IgD-negative memory B cell (primary cell): ENCODE data around the gene ANO6. TPM values are rescaled to one million over a fixed set of nuclear protein-coding genes. Genes with fewer than 3 reads are reported as not detected.
A peak's percentile ranks its signal among the peaks of the same experiment; 100 is the strongest.

ENCODE experiments used
- H3K27ac Mint-ChIP-seq, 3 donors: one replicate each; pipeline ENCODE4 v1.8.0; 2020 to 2022; ENCODE audit warnings: mild to moderate bottlenecking in 3 of 3, mixed read lengths in 3 of 3, moderate library complexity in 1 of 3
- H3K27me3 Mint-ChIP-seq: one replicate; pipeline ENCODE4 v1.8.0; 2021; ENCODE audit warnings: mixed read lengths
- H3K36me3 Mint-ChIP-seq: one replicate; pipeline ENCODE4 v1.8.0; 2020; ENCODE audit warnings: mild to moderate bottlenecking, mixed read lengths
- H3K4me1 Mint-ChIP-seq, 3 donors: one replicate each; pipeline ENCODE4 v1.8.0; 2020 to 2022; ENCODE audit warnings: mixed read lengths in 3 of 3, mild to moderate bottlenecking in 1 of 3
- H3K4me3 Mint-ChIP-seq, 4 donors: one replicate each; pipeline ENCODE4 v1.8.0; 2020 to 2022; ENCODE audit warnings: mild to moderate bottlenecking in 4 of 4, mixed read lengths in 4 of 4, moderate library complexity in 3 of 4
- H3K9me3 Mint-ChIP-seq, 3 donors: one replicate each; pipeline ENCODE4 v1.8.0; 2020 to 2021; ENCODE audit warnings: mixed read lengths in 3 of 3, mild to moderate bottlenecking in 1 of 3
- polyA plus RNA-seq: library from polyadenylated mRNA; unstranded; fragments of 300-500 nt; fragmentation: Illumina TruSeq; gene quantifications from one replicate; pipeline ENCODE4 v1.2.3, GENCODE V29; 2021

ANO6 gene
- polyA plus RNA-seq, 1 donor from 2014 or later = 18.0 TPM

- peak overlapping the region in 1 of 3 donors; percentile 39 for H3K27ac Mint-ChIP-seq
- H3K36me3 Mint-ChIP-seq = no peaks in the 10 kb centered on the region
- no peaks in the 10 kb centered on the region for H3K27me3 Mint-ChIP-seq
- peaks cover 12 to 14% (median 13%) of the 10 kb centered on the region in 3 donors for H3K4me1 Mint-ChIP-seq
- no peak overlapping the region for H3K4me3 Mint-ChIP-seq
- no peaks in the 10 kb centered on the region for H3K9me3 Mint-ChIP-seq
Observed at GRCh38 chr12:45292486-45293195, 76.7 kb downstream of the ANO6 start.

- Mint-ChIP-seq H3K27me3 (no peaks in the 10 kb centered on the region), H3K27ac (no peak overlapping the region), H3K4me3 (no peak overlapping the region), H3K36me3 (no peaks in the 10 kb centered on the region), H3K9me3 (no peaks in the 10 kb centered on the region), H3K4me1 (peaks cover 10 to 14% (median 13%) of the 10 kb centered on the region in 3 donors)
Observed at GRCh38 chr12:45294906-45295305, 79.0 kb downstream of the ANO6 start.

DNA sequence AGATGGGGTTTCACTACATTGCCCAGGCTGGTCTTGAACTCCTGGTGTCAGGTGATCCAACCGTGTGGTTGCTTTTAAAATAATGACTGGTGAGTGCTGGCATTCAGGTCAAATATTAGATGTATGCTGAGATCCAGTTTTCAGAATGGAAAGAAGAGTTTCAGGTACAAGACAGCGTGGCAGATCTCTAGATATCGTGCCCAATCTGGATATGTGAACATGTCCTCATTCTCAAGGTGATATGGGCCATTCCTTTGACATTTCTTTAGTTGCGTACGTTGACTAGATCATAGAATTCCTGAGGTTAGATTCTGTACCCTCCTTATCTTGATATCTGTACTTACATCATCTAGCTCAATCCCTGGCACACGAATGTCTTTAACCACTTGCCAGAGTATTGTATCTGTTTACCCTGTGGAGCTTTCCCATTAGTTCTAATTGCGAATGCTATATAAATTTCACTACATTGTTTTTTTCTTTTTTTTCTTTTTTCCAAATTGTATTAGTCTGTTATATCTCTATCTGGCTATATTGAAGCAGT, 80.2 kb downstream of the ANO6 start:
- H3K4me1 Mint-ChIP-seq = peaks cover 6 to 14% (median 7%) of the 10 kb centered on the region in 3 donors
- no peaks in the 10 kb centered on the region for H3K36me3 Mint-ChIP-seq

GRCh38 chr12:45298047-45298446, 82.2 kb downstream of the ANO6 start:
- Mint-ChIP-seq H3K4me3 (no peak overlapping the region), H3K36me3 (peaks cover 5% of the 10 kb centered on the region), H3K27me3 (no peaks in the 10 kb centered on the region), H3K4me1 (peaks cover 0 to 7% (median 2%) of the 10 kb centered on the region in 3 donors), H3K9me3 (no peaks in the 10 kb centered on the region), H3K27ac (no peak overlapping the region)

More for the DNA sequence above, 80.2 kb downstream of the ANO6 start:
- Mint-ChIP-seq H3K27me3 (no peaks in the 10 kb centered on the region), H3K27ac (no peak overlapping the region), H3K9me3 (no peaks in the 10 kb centered on the region), H3K4me3 (no peak overlapping the region)

DNA sequence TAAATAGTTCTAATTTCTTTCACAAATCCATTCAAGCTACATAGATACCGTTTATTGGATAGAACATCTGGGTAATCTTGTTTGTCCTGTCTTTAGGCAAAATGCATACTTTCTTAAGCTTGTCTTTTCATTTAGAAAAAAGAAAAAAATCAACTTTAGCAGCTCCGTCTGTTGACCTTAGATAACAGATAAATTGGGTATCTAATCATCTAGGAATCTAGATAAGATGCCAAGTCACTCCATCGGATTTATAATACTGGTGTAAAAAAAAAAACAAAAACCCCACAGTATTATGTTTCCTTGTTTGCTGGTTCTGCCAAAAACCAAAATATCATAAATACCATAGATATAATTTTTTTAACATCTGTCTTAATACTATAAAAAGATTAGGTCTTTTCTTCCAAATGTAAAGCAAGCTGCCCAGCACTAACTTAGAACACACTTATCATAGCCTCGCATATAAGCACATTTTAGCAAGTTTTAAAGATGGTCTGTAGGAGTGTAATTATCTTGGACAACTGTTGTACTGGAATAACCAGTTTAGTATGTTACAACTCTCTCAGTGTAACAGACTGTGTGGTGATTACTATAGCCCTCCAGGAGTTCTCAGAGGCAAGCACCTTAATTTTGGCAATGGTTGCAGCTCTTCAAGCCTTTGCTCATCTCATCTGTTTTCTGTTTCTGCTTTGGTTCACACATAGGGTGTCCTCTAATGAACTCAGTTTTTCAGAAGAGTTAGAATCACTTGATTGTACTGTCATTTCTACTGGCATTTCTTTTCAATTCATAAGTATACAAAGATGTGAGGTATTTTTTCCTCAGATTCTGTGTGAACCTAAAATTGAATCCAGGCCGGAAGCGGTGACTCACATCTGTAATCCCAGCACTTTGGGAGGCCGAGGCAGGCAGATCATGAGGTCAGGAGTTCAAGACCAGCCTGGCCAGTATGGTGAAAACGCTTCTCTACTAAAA, 83.1 kb downstream of the ANO6 start:
- H3K27ac Mint-ChIP-seq = no peak overlapping the region
- H3K36me3 Mint-ChIP-seq = peaks cover 5% of the 10 kb centered on the region
- no peaks in the 10 kb centered on the region for H3K27me3 Mint-ChIP-seq
- H3K9me3 Mint-ChIP-seq = no peaks in the 10 kb centered on the region
- H3K4me1 Mint-ChIP-seq = peaks cover 0 to 4% (median 0%) of the 10 kb centered on the region in 3 donors
- no peak overlapping the region for H3K4me3 Mint-ChIP-seq

- no peak overlapping the region for H3K4me3 Mint-ChIP-seq
- no peaks in the 10 kb centered on the region for H3K27me3 Mint-ChIP-seq
- H3K4me1 Mint-ChIP-seq = no peaks in the 10 kb centered on the region
- peaks cover 5% of the 10 kb centered on the region for H3K36me3 Mint-ChIP-seq
- H3K9me3 Mint-ChIP-seq = peaks cover 0 to 3% (median 0%) of the 10 kb centered on the region in 3 donors
- no peak overlapping the region for H3K27ac Mint-ChIP-seq
Observed at GRCh38 chr12:45302621-45303369, 86.9 kb downstream of the ANO6 start.

DNA sequence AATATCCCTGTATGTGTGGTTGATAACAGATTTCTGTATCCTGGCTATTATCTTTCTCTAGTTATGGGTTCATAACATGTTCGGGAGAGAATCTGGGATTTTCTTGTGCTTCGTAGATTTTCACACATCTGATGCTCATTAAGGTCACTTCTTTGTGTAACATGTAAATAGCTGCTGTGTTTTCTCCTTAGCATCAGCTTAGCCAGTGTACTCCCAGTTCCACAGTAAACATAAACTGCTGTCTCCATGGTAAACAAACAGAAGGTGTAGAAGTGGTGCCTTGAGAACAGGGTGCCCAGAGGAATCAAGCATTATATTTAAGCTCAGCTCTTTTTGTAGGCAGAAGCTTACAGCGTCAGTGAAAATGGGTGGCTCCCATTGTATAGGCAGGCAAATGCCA, 88.0 kb downstream of the ANO6 start:
- Mint-ChIP-seq H3K4me3 (no peak overlapping the region), H3K27me3 (no peaks in the 10 kb centered on the region), H3K9me3 (peaks cover 0 to 3% (median 0%) of the 10 kb centered on the region in 3 donors), H3K27ac (no peak overlapping the region), H3K4me1 (no peaks in the 10 kb centered on the region), H3K36me3 (peaks cover 5% of the 10 kb centered on the region)

- Mint-ChIP-seq H3K36me3 (peaks cover 5% of the 10 kb centered on the region), H3K4me3 (no peak overlapping the region), H3K27ac (peak overlapping the region in 1 of 3 donors; percentile 13), H3K9me3 (peaks cover 0 to 3% (median 0%) of the 10 kb centered on the region in 3 donors), H3K27me3 (no peaks in the 10 kb centered on the region), H3K4me1 (no peaks in the 10 kb centered on the region)
Observed at GRCh38 chr12:45304514-45305178, 88.8 kb downstream of the ANO6 start.

DNA sequence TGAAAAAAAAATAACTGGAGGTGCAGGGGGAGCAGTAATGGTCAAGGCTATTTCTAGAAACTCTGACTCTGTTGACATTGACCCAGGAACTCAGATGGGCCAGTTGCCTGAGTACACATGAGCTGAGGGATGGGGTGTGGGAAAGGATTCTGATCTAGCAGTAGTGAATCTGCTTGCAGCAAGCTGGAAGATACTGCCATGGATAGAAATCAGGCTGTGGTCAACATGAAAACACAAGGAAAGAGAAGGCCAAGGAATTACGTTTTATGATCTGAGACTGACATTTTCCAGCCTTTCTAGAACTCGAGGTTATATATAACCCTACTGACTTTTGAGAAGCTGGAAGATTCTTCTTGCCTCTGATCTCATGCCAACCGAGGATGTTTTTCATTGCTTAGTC, 90.0 kb downstream of the ANO6 start:
- Mint-ChIP-seq H3K9me3 (peaks cover 0 to 3% (median 0%) of the 10 kb centered on the region in 3 donors), H3K4me1 (no peaks in the 10 kb centered on the region), H3K27me3 (no peaks in the 10 kb centered on the region), H3K27ac (no peak overlapping the region), H3K4me3 (no peak overlapping the region), H3K36me3 (peaks cover 5% of the 10 kb centered on the region)

DNA sequence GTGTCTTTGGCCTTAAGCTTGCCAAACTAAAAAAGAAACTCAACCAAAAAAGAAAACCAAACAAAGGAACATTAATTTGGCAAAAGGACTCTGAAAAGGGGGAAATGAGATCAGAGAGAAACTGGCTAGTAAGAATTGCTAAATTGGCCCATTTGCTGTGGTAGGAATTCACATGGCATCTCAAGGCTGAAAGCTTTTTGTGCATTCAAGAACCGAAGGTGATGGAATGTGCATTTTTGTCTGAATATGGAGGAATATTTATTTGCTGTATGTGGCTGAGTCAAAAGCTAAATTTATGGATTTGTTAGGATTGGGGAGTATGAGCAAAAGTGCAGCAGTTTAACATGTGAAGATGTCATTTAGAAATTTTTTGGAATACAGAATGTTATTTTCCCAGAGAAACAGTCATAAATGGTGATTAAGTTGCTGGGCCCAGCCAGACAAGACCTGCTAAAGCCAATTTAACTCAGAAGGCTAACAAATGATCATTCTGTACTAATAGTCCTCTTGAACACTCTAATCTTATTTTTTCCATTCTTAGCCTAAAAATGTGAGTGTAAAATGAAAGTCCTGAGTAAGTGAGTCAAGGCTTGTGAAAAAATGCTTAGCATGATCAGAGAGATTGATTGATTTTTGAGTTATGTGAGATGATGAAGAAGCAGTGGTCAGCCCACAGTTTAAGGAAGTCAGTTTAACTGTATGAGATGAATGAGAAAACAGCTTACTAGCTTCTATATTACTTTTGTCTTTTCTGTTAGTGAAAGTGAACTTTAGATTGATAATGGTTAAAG, 94.1 kb downstream of the ANO6 start:
- peaks cover 0 to 4% (median 2%) of the 10 kb centered on the region in 3 donors for H3K4me1 Mint-ChIP-seq
- H3K36me3 Mint-ChIP-seq = peaks cover 6% of the 10 kb centered on the region
- H3K27ac Mint-ChIP-seq = no peak overlapping the region
- H3K4me3 Mint-ChIP-seq = no peak overlapping the region
- H3K9me3 Mint-ChIP-seq = peaks cover 0 to 6% (median 4%) of the 10 kb centered on the region in 3 donors
- no peaks in the 10 kb centered on the region for H3K27me3 Mint-ChIP-seq

GRCh38 chr12:45310627-45310968, 94.7 kb downstream of the ANO6 start:
- Mint-ChIP-seq H3K4me1 (peaks cover 2 to 4% (median 3%) of the 10 kb centered on the region in 3 donors), H3K9me3 (peaks cover 1 to 4% (median 3%) of the 10 kb centered on the region in 3 donors), H3K27ac (no peak overlapping the region), H3K27me3 (no peaks in the 10 kb centered on the region), H3K4me3 (no peak overlapping the region), H3K36me3 (peaks cover 6% of the 10 kb centered on the region)

- Mint-ChIP-seq H3K9me3 (peaks cover 2 to 4% (median 3%) of the 10 kb centered on the region in 3 donors), H3K4me1 (peaks cover 2 to 5% (median 4%) of the 10 kb centered on the region in 3 donors), H3K27me3 (no peaks in the 10 kb centered on the region), H3K4me3 (no peak overlapping the region), H3K36me3 (peaks cover 10% of the 10 kb centered on the region), H3K27ac (no peak overlapping the region)
Observed at GRCh38 chr12:45312012-45312411, 96.1 kb downstream of the ANO6 start.

DNA sequence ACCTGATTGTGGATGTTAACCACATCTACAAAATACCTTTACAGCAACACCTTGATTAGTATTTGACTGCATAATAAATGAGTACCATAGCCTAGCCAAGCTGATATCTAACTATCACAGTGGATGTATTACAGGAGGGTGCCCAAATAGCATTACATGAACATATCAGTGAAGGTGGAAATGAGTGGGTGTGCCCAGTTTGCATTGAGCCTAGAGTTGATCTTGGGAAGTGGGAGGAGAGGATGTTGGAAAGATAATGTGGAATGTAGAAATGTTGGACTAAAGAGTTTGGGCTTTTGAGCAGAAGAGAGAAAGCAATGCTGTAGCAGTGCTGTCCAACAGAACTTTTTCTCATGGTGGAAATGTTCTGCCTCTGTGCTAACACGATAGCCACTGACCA, 98.9 kb downstream of the ANO6 start:
- H3K9me3 Mint-ChIP-seq = peaks cover 3 to 5% (median 4%) of the 10 kb centered on the region in 3 donors
- H3K4me3 Mint-ChIP-seq = no peak overlapping the region
- no peaks in the 10 kb centered on the region for H3K27me3 Mint-ChIP-seq
- peaks cover 10% of the 10 kb centered on the region for H3K36me3 Mint-ChIP-seq
- no peak overlapping the region for H3K27ac Mint-ChIP-seq
- peaks cover 2 to 5% (median 4%) of the 10 kb centered on the region in 3 donors for H3K4me1 Mint-ChIP-seq
